ENCODE results near the gene MLLT3.
A peak's percentile ranks its signal among the peaks of the same experiment; 100 is the strongest.

MLLT3 gene

DNA sequence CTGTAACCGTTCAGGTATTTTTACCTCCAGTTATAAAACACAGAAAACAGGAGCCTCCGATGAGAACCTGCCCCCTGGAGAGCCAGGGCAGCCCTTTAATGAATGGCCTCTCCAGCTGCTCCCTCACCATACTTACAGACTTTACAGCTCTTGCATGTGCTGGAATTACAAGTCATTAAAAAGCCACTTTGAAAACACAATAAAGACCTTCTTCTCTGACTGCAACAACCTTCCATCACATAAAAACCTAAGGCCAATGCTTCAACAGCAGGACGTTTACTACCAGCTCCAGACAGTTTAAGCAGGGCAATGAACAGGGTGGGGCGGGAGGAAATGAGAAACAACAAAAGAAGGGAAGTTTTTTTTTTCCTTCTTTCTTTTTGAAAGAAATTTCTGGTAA lies 213.8 kb downstream of the MLLT3 start:
- no peak overlapping the region for H3K4me3 Mint-ChIP-seq
- TF ChIP-seq, protein P1, sequence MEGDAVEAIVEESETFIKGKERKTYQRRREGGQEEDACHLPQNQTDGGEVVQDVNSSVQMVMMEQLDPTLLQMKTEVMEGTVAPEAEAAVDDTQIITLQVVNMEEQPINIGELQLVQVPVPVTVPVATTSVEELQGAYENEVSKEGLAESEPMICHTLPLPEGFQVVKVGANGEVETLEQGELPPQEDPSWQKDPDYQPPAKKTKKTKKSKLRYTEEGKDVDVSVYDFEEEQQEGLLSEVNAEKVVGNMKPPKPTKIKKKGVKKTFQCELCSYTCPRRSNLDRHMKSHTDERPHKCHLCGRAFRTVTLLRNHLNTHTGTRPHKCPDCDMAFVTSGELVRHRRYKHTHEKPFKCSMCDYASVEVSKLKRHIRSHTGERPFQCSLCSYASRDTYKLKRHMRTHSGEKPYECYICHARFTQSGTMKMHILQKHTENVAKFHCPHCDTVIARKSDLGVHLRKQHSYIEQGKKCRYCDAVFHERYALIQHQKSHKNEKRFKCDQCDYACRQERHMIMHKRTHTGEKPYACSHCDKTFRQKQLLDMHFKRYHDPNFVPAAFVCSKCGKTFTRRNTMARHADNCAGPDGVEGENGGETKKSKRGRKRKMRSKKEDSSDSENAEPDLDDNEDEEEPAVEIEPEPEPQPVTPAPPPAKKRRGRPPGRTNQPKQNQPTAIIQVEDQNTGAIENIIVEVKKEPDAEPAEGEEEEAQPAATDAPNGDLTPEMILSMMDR (IDR thresholded peaks at IDR 0.05; ENCODE audit: unreplicated experiment in 3 of 3): no peak
- H3K4me1 Mint-ChIP-seq: peaks cover 22% of the 10 kb centered on the region
- no peaks in the 10 kb centered on the region for H3K27me3 Mint-ChIP-seq (ENCODE audit: low read depth)
- peak overlapping the region in 2 of 3 experiments; percentile 3 to 20 for H3K27ac Mint-ChIP-seq
- H3K36me3 Mint-ChIP-seq (ENCODE audit: low read depth): peaks cover 19% of the 10 kb centered on the region
- no peaks in the 10 kb centered on the region for H3K9me3 Mint-ChIP-seq

- TF ChIP-seq, protein P1 (IDR thresholded peaks at IDR 0.05; ENCODE audit: unreplicated experiment in 3 of 3): peak; percentile 31 to 45 (median 41)
- no peaks in the 10 kb centered on the region for H3K9me3 Mint-ChIP-seq
- no peaks in the 10 kb centered on the region for H3K27me3 Mint-ChIP-seq (ENCODE audit: low read depth)
- H3K4me1 Mint-ChIP-seq: peaks cover 22% of the 10 kb centered on the region
- H3K4me3 Mint-ChIP-seq: no peak overlapping the region
- peak overlapping the region in 2 of 3 experiments; percentile 47 to 69 for H3K27ac Mint-ChIP-seq
- peaks cover 10% of the 10 kb centered on the region for H3K36me3 Mint-ChIP-seq (ENCODE audit: low read depth)
Observed at GRCh38 chr9:20407013-20407412, 215.3 kb downstream of the MLLT3 start.

- TF ChIP-seq, protein P1 (IDR thresholded peaks at IDR 0.05; ENCODE audit: unreplicated experiment in 3 of 3): no peak
- Mint-ChIP-seq H3K27me3 (ENCODE audit: low read depth) (no peaks in the 10 kb centered on the region), H3K4me1 (peaks cover 22% of the 10 kb centered on the region), H3K36me3 (ENCODE audit: low read depth) (peaks cover 8% of the 10 kb centered on the region), H3K4me3 (no peak overlapping the region), H3K27ac (no peak overlapping the region), H3K9me3 (no peaks in the 10 kb centered on the region)
Observed at GRCh38 chr9:20406344-20406743, 216.0 kb downstream of the MLLT3 start.

- Mint-ChIP-seq H3K4me1 (peaks cover 22% of the 10 kb centered on the region), H3K27me3 (ENCODE audit: low read depth) (no peaks in the 10 kb centered on the region), H3K4me3 (no peak overlapping the region), H3K27ac (no peak overlapping the region), H3K36me3 (ENCODE audit: low read depth) (peaks cover 11% of the 10 kb centered on the region), H3K9me3 (no peaks in the 10 kb centered on the region)
- TF ChIP-seq, protein P1 (IDR thresholded peaks at IDR 0.05; ENCODE audit: unreplicated experiment in 3 of 3): no peak
Observed at GRCh38 chr9:20405616-20406015, 216.7 kb downstream of the MLLT3 start.

DNA sequence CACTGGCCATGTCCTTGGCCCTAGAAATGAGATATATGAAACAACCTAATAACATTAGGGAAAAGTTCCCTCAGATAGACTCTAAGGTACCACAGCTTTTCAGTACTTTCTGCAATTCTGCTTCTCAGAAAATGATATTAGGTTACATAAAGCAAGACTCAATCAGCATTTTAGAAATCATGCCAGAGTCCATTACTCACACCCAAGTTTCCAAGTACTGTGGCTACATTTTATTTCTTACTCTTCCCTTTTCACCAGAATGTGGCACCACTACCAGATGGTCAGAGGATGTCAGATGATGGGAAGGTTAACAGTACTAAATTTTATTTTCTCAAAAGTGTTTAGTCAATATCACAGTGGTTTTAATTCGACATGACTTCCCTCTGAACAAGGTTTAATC lies 217.2 kb downstream of the MLLT3 start:
- Mint-ChIP-seq H3K4me1 (peaks cover 22% of the 10 kb centered on the region), H3K36me3 (ENCODE audit: low read depth) (peaks cover 11% of the 10 kb centered on the region), H3K27me3 (ENCODE audit: low read depth) (no peaks in the 10 kb centered on the region), H3K9me3 (no peaks in the 10 kb centered on the region), H3K27ac (no peak overlapping the region), H3K4me3 (no peak overlapping the region)
- TF ChIP-seq, protein P1 (IDR thresholded peaks at IDR 0.05; ENCODE audit: unreplicated experiment in 3 of 3): no peak

DNA sequence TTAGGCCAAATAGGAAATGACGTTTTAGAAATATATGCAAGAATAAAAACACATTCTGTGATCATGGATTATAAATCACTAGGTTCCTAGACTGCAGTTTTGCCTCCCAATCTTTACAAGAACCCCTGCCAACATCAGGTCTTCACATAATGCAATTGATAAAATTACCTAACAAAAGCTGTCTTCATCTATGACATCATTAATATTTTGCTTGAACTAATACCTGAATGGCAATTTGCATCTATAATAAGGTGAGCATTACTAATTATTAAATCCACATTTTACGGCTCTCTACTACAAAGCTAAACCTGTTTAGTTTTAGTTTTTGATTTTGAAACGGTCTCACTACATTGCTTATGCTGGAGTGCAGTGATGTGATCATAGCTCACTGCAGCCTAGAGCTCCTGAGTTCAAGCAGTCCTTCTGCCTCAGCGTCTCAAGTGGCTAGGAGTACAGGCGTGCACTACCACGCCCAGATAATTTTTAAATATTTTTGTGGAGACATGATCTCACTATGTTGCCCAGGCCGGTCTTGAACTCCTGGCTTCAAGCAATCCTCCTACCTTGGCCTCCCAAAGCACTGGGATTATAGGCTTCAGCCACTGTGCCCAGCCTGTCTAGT lies 218.0 kb downstream of the MLLT3 start:
- Mint-ChIP-seq H3K4me3 (no peak overlapping the region), H3K27ac (no peak overlapping the region), H3K27me3 (ENCODE audit: low read depth) (no peaks in the 10 kb centered on the region), H3K9me3 (no peaks in the 10 kb centered on the region), H3K36me3 (ENCODE audit: low read depth) (peaks cover 11% of the 10 kb centered on the region), H3K4me1 (peaks cover 22% of the 10 kb centered on the region)
- TF ChIP-seq, protein P1 (IDR thresholded peaks at IDR 0.05; ENCODE audit: unreplicated experiment in 3 of 3): no peak

Data from nephron (organoid).